Activated effector memory CD4-positive, alpha-beta T cell treated with anti-CD3 and anti-CD28 coated beads, Interleukin-2, amount 50 U/mL, for 16 hours (primary cell): Measurements from ENCODE around the gene TMEM170B.
A peak's percentile ranks its signal among the peaks of the same experiment; 100 is the strongest.

Experiments
- DNase-seq: peaks from one replicate; pipeline ENCODE4 v3.0.0-alpha.2; 2020

Gene TMEM170B

GRCh38 chr6:11537229-11538051 is at the start of gene TMEM170B:
TSS of gene TMEM170B (plus strand) at chr6:11537749. CDS start at chr6:11538278, 529 bp downstream.
- peak; percentile 97 for DNase-seq

GRCh38 chr6:11490996-11491395 is 46.6 kb upstream of the TMEM170B start:
- no peak for DNase-seq

GRCh38 chr6:11491596-11492463 is 45.7 kb upstream of the TMEM170B start:
- DNase-seq = no peak

GRCh38 chr6:11492464-11493290 is 44.9 kb upstream of the TMEM170B start:
- no peak for DNase-seq

- no peak for DNase-seq
Observed at GRCh38 chr6:11493974-11494373, 43.6 kb upstream of the TMEM170B start.

GRCh38 chr6:11494786-11495564 is 42.6 kb upstream of the TMEM170B start:
- no peak for DNase-seq

- no peak for DNase-seq
Observed at GRCh38 chr6:11495565-11496145, 41.9 kb upstream of the TMEM170B start.

- DNase-seq = peak; percentile 82
Observed at GRCh38 chr6:11496152-11497060, 41.1 kb upstream of the TMEM170B start.

GRCh38 chr6:11497107-11497506 is 40.4 kb upstream of the TMEM170B start:
- DNase-seq = no peak

- no peak for DNase-seq
Observed at GRCh38 chr6:11497881-11498280, 39.7 kb upstream of the TMEM170B start.

- no peak for DNase-seq
Observed at GRCh38 chr6:11500008-11500407, 37.5 kb upstream of the TMEM170B start.

GRCh38 chr6:11509471-11509870 is 28.1 kb upstream of the TMEM170B start:
- no peak for DNase-seq

- no peak for DNase-seq
Observed at GRCh38 chr6:11514672-11515071, 22.9 kb upstream of the TMEM170B start.

GRCh38 chr6:11515763-11516162 is 21.8 kb upstream of the TMEM170B start:
- DNase-seq = no peak

GRCh38 chr6:11522812-11523605 is 14.5 kb upstream of the TMEM170B start:
- DNase-seq = no peak

GRCh38 chr6:11525468-11526155 is 11.9 kb upstream of the TMEM170B start:
- DNase-seq = no peak

- DNase-seq = no peak
Observed at GRCh38 chr6:11526156-11526505, 11.4 kb upstream of the TMEM170B start.

GRCh38 chr6:11527274-11527870 is 10.2 kb upstream of the TMEM170B start:
- no peak for DNase-seq

GRCh38 chr6:11528996-11529395 is 8.6 kb upstream of the TMEM170B start:
- DNase-seq = no peak
